Stimulated activated CD4-positive, alpha-beta T cell treated with anti-CD3 and anti-CD28 coated beads, Interleukin-2, amount 100 ng/mL, for 4 hours (primary cell): ENCODE measurements around the gene STRN3.
"Not testable (repeated sequence)": the region's sequence is repeated elsewhere in the genome, so short reads cannot be mapped to it uniquely, and the experiment has no call there.

Source experiments
- DNase-seq: peaks from one replicate; pipeline ENCODE4 v3.0.0-alpha.2; 2020; ENCODE audit warnings: low read depth

The STRN3 gene, protein sequence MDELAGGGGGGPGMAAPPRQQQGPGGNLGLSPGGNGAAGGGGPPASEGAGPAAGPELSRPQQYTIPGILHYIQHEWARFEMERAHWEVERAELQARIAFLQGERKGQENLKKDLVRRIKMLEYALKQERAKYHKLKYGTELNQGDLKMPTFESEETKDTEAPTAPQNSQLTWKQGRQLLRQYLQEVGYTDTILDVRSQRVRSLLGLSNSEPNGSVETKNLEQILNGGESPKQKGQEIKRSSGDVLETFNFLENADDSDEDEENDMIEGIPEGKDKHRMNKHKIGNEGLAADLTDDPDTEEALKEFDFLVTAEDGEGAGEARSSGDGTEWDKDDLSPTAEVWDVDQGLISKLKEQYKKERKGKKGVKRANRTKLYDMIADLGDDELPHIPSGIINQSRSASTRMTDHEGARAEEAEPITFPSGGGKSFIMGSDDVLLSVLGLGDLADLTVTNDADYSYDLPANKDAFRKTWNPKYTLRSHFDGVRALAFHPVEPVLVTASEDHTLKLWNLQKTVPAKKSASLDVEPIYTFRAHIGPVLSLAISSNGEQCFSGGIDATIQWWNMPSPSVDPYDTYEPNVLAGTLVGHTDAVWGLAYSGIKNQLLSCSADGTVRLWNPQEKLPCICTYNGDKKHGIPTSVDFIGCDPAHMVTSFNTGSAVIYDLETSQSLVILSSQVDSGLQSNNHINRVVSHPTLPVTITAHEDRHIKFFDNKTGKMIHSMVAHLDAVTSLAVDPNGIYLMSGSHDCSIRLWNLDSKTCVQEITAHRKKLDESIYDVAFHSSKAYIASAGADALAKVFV

DNA sequence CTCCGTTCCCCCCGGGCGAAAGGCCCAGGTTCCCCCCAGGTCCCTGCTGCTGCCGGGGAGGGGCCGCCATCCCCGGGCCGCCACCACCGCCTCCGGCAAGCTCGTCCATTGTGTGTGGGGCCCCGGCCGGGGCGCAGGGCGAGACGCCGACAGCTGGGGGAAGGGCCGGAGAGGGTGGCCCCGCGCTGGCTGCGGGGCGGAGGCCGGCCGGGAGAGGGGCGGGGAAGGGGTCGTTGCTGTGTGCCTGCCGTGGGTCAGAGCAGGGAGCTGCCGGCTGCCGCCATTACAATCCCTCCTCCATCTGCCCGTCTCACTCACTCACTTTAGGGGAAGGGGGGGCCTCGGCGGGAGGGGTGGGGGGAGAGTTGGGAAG is at the start of gene STRN3:
TSS of gene STRN3 (minus strand) at position 303 of the 373 bp plus-strand sequence. CDS start at position 109, 194 bp downstream.
- DNase-seq = no peak

DNA sequence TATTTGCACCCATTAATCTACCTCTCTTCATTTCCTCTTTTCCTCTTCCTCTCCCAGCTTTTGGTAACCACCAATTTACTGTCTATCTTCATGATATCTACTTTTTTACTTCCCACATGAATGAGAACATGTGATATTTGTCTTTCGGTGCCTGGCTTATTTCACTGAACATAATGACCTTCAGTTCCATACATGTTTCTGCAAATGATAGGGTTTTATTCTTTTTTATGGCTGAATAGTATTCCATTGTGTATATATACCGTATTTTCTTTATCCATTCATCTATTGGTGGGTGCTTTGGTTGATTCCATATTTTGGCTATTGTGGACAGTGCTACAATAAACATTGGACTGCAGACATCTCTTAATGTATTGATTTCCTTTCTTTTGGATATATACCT is 49.0 kb upstream of the STRN3 start:
- DNase-seq = no peak

DNA sequence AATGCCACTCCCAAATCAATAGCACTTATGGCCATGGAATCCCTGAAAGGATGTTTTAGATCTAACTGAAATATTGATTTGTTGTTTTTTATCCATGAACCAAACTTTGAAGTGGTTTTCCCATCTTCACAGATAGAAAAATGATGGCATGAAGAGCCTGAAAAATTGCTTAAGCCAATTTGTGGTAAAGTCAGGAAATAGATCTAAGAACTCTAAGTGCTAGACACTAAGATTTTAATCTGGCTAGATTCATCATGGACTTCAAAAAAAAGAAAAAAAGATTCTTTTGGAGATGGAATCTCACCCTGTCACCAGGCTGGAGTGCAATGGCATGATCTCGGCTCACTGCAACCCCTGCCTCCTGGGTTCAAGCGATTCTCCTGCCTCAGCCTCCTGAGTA is 45.0 kb upstream of the STRN3 start:
- no peak for DNase-seq

DNA sequence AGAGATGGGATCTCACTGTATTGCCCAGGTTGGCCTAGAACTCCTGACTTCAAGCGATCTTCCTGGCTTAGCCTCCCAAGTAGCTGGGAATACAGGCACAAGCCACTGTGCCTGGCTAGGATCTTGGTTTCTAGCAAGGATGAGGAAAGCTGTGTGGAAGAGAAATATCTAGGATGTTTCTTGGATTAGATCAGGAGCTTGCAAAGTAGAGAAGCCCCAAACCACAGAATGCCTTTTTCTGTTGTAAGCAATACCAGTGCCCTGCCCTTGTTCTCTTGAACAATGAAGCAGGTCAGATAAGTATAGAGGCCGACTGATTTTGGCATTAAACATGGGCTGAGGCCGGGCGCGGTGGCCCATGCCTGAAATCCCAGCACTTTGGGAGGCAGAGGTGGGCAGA is 44.3 kb upstream of the STRN3 start:
- DNase-seq = no peak

DNA sequence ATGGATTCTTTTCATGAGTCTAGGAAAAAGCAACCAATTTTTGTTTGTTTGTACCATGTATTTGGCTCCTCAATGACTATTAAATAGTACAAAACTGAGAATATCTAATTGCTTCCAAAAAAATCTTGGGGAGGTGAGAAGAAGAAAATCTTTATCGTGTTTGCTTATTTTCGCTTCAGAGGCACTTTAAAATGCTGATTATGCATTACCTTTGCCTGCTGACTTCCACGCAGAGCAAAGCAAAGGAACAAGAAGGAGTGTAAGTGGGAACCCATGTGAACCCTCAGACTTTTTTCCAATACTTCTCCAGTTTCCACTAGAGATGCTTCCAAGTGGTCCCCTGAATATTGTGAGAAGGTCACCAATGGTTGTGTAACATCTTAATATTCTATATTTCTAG is 43.2 kb upstream of the STRN3 start:
- no peak for DNase-seq

DNA sequence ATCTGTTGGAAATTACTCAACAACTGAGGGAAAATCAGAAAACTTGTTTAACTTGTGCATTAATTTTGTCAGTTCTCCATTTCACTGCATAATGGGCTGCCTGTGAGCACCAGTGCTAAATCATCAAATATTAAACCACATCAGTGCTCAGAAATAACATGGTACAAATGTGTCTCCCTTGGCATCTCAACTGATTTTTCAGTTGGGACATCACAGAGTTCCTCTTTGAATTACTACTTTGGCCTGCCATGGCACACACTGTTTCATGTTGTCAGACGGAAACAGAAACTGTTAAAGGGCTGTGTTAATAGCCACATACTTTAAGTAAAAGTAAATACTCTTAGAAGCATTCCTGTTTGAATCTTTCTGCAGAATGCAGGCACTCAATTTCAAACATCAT is 42.1 kb upstream of the STRN3 start:
- no peak for DNase-seq

DNA sequence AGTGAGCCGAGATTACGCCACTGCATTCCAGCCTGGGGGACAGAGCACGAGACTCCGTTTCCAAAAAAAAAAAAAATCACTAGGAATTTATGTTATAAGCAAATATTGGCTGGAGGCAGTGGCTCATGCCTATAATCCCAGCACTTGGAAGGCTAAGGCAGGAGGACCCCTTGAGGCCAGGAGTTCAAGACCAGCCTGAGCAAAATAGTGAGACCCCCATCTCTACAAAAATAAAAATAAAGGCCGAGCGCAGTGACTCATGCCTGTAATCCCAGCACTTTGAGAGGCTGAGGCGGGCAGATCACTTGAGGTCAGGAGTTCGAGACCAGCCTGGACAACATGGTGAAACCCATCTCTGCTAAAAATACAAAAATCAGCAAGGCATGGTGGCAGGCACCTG is 36.7 kb upstream of the STRN3 start:
- not testable (repeated sequence) for DNase-seq

DNA sequence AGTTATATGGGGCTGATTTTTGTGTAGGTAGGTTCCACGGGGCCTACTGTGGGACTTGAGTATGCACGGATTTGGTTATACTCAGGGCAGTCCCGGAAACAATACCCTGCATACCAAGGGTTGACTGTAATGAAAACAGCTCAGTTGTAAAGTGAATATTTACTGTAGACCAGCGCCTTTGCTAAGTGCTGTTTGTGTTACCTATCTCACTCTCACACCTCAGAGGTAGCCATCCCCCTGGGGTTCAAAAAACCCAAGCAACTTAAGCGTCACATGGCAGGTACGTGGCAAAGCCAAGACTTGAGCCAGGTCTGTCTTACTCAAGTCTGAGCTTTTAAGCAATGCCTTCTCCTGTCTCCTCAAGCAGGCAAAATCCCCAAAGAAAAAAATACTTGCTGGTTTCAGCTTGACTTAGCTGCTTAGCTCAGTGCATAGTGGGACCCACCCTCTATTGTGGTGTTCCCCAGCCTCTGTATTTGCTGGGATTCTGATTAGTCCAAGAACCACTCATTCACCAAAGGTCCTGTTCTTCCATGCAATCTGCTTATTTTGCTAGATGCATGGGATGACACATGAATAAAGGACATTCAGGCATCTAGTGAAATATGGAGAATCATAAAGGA is 34.2 kb upstream of the STRN3 start:
- no peak for DNase-seq

DNA sequence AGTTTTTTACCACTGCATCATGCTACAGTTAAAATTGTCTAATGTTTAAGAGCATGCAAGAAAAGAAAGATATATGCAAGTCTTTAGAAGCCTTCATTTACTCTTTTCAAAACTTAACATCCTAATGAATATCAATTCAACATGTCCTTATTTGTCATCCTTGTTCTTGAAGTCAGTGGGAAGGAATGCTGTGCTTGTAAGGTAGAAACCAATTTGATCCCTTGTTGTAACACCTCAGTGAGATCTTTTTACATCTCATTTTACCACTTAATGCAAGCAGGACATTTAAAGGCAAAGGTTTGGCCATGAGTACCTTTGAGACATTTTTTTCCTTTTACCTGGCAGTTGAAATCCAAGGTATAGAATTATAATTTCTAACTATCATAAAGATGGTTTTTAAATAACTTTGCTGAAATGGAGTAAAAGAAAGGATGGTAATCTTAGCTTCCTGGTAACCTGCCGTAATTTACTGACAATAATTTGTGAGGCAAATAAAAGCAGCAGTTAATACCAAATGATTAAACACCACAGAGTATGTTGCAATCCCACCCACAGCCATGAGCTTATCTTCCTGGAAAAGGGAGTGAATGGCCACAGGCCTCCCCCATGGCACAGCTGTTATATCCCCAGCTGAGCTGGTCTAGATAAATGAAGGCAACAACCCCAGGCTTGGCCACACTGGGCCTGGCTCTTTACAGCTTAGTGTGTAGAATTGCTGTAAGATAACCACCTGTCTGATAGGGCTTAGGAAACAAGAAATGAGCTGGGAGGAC is 33.2 kb upstream of the STRN3 start:
- no peak for DNase-seq

DNA sequence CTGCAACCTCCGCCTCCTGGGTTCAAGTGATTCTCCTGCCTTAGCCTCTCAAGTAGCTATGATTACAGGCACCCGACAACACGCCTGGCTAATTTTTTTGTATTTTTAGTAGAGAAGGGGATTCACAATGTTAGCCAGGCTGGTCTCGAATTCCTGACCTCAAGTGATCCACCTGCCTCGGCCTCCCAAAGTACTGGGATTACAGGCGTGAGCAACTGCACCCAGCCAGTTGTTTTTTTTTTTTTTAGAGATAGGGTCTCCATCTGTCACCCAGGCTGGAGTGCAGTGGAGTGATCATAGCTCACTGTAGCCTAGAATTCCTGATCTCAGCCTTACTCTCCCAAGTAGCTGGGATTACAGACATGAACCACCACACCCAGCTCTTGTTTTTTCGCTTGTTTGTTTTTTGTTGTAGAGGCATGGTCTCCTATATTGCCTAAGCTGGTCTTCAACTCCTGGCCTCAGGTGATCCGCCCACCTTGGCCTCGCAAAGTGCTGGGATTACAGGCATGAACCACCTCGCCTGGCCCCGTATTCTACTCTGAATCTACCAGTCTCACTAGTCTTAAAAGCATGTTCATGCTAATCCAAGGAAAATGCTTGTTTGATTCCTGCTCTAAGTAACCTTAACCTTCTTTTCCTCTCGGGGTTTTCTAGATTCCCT is 31.7 kb upstream of the STRN3 start:
- no peak for DNase-seq

DNA sequence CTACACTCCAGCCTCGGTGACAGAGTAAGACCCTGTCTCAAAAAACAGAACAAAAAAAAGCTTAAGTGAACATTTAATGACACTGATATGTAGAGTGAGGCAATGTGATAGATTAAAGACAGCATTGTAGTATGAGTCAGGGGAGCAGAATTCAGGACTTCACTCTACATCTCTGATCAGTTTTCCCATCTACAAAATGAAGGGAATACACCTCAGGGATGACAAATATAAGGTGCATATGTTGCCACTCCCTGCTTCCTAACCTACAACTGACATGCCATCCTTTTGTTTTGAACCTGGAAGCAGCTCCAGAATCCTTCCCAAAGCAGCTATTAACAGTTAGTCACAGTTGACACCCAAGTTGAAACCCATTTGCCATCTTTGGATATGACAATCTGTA is 30.9 kb upstream of the STRN3 start:
- no peak for DNase-seq

DNA sequence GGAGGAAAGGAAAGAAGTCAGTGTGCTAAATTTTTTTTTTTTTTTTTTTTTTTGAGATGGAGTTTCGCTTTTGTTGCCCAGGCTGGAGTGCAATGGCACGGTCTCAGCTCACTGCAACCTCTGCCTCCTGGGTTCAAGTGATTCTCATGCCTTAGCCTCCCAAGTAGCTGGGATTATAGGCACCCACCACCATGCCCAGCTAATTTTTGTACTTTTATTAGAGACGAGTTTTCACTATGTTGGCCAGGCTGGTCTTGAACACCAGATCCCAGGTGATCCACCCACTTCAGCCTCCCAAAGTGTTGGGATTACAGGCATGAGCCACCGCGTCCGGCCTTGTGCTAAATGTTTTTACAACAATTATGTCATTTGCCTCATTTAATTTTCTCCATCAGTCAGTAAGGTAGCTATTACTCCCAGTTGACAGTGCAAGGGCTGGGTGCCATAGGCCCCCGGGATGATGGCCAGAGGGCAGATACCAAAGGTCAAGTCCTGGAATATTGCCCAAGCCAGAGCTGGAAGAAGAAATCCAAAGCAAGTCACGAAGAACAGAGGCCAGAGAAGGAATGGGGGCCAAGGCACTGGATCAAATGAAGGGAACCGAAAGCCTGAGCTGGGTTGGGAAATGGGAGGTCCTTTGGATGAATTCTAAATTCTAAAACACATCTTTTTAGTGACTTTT is 26.9 kb upstream of the STRN3 start:
- not testable (repeated sequence) for DNase-seq

DNA sequence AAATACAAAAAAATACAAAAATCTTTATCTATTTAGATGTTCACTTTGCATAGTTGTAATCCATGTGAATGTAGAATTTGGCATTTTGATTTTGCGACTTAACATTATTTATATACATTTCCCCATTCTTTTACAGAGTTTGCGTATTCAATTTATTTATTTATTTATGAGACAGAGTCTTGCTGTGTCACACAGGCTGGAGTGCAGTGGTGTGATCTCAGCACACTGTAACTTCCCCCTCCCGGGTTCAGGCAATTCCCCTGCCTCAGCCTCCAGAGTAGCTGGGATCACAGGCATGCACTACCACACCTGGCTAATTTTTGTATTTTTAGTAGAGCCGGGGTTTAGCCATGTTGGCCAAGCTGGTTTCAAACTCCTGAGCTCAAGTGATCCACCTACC is 25.3 kb upstream of the STRN3 start:
- no peak for DNase-seq

DNA sequence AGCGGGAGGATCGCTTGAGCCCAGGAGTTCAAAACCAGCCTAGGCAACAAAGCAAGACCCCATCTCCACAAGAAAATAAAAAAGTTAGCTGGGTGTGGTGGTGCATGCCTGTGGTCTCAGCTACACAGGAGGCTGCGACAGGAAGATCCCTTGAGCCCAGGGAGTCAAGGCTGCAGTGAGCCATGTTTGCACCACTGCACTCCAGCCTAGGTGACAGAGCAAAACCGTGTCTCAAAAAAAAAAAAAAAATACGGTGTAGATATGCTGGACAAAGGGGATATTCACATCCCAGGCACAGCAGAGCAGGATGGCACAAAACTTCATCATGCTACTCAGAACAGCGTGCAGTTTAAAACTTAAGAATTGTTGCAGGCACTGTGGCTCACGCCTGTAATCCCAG is 24.8 kb upstream of the STRN3 start:
- no peak for DNase-seq

DNA sequence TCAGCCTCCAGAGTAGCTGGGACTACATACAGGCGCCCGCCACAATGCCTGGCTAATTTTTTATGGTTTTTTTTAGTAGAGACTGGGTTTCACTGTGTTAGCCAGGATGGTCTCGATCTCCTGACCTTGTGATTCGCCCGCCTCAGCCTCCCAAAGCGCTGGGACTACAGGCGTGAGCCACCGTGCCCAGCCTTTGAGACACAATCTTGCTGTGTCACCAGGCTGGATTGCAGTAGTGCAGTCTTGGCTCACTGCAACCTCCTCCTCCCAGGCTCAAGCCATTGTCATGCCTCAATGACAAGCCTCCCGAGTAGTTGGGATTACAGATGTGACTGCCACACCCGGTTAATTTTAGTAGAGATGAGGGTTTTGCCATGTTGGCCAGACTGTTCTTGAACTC is 21.3 kb upstream of the STRN3 start:
- no peak for DNase-seq

DNA sequence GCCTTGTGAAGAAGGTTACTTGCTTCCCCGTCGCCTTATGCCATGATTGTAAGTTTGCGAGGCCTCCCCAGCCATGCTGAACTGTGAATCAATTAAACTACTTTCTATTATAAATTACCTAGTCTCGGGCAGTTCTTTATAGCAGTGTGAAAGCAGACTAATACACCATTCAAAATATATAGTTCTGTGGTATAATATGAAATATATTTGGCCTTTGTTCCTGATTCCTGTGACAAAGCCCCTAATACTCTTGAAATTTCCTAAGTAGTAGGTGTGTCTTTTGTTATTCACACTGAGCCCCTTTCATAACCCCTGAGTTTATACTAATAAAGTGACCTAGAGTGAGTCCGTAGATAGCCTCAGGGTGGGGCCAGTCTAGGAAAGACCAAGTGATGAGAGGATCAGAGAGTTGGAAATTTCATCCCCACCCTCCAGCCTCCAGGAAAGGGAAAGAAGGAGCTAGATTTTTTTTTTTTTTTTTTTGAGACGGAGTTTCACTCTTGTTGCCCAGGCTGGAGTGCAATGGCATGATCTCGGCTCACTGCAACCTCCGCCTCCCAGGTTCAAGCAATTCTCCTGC is 19.4 kb upstream of the STRN3 start:
- no peak for DNase-seq

DNA sequence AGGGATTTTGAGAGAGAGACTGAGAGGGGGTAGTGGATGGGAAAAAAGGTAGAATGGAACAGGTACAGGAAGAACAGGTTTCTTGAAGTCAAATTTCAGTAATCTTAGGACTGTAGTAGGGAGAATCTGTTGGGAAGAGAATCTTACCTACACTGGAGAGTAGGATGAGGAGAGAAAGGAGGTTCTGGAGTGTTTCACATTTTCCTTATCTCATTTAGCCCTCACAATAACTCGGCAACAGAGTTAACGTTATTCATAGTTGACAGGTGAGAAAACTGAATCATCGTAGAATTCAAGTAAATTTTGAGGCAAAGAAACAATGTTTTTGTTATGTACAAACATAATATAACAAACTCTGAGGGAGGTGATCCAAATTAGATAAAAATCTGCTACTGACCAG is 17.2 kb upstream of the STRN3 start:
- no peak for DNase-seq

DNA sequence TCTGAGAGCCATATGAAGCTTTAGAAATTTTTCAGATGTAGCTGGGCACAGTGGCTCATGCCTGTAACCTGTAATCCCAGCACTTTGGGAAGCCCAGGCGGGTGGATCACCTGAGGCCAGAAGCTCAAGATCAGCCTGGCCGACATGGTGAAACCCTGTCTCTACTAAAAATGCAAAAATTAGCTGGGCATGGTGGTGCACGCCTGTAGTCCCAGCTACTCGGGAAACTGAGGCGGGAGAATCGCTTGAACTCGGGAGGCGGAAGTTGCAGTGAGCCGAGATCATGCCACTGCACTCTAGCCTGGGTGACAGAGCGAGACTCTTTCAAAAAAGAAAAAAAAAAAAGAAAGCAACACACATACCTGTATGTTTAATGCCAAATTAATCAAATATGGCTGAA is 16.7 kb upstream of the STRN3 start:
- not testable (repeated sequence) for DNase-seq

DNA sequence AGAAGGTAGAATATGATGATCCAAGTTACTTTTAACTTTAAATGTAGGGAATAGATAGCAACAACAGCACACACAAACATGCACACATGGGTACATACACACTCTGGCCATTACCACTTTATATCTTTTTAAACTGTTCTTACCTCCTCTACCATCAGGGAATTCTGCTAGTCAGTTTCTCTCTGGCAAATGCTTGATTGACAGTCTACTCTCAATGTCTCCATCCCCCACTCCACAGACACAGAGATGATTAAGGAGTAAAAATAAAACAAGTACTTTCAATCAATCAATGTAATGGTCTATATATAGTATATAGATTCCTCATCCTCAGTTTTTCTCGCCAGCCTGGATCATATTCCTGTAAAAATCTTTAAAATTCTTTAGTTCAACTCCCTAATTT is 16.1 kb upstream of the STRN3 start:
- DNase-seq = no peak

DNA sequence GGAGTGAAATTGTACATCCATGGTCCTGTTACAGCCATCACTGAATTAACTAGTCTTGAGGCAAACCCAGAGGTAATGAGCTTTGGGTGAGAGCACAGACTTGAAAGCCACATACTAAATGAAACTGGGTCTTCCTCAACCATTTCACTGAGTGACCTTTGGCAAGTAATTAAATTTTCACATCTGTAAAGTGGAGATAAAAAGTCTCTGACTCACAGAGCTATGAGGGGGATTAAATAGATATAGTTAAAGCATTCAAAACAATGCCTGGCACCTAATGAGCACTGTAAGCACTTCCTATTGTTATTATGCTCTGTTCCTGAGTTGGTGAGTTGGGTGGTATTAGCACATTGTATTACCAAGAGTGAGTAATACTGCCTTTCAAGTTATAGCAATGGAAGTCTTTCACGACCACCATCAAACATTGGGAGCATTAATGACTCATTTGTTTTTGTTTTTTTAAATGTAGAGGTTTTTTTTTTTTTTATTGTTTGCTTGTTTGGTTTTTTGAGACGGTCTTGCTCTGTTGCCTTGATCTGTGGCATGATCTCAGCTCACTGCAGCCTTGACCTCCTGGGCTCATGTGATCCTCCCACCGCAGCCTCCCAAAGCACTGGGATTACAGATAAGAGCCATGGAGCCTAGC is 12.5 kb upstream of the STRN3 start:
- DNase-seq = no peak
